ENCODE data around the gene SLC8A1.

SLC8A1 gene

DNA sequence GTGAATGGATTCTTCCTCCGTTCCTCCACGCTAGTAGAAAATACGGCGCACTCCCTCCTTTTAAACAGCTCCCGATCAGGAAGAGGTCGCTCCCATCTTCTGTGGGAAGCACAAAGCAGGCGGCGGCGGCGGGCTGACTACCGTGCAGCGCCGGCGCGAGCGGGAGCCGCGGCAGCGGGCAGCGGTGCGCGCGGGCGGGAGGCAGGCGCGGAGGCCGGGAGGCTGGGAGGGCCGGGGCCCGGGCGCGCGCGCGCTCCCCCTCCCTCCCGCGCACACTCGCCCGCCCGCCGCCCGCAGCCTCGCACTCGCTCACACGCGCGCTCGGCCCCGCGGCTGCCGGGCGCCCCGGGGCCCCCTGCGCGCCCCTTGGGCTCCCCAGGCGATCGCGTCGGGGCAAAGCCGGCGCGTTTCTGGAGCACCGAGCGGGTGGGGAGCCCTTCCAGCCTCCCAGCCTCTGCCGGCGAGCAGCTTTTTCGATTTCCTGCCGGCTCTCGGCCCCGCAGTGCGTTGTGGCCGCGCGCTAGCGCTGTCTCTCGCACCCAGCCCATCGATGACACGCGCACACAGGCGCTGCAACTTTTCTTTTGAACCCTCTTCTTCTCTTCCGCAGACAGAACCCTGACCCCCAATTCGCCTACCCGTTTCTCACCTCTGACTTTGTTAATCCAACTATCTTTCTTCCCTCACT is at the start of gene SLC8A1:
SLC8A1 (minus strand) TSS at position 173 of the 688 bp plus-strand sequence.
- Histone ChIP-seq H3K36me3 (ENCODE audit: control insufficient read depth in 1 of 2, insufficient read depth in 2 of 2, low read length in 2 of 2) (no peaks in the 10 kb centered on the region), H3K27me3 (ENCODE audit: low read depth, low read length) (no peaks in the 10 kb centered on the region), H3K4me1 (ENCODE audit: control insufficient read depth in 1 of 2, insufficient read depth in 2 of 2, low read length in 2 of 2) (peaks cover 4 to 8% of the 10 kb centered on the region in 2 donors), H3K4me3 (ENCODE audit: low read depth in 1 of 2, low read length in 2 of 2) (peak within 1 kb of the TSS; percentile 77 to 83), H3K27ac (ENCODE audit: low read length) (peak within 1 kb of the TSS; percentile 85), H3K9me3 (ENCODE audit: control insufficient read depth in 1 of 2, low read length in 2 of 2) (no peaks in the 10 kb centered on the region)

DNA sequence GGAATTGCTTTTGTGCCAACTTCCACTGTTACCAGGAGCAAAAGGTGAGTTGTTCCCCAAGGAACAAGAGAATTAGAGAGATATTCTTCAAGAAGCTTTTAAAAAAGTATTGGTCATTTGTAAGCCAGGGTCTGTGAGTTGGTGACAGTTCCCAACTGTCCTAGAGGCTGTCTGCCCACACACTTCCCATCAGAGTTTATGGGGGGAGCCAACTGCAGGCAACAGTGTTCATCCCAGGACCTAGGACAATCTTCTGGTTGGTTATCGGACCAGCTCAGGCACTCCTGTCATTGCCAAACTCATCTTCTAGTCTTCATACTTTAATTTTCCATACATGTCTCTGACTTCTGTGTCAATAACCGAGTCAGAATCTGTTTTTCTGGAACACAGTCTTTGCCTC is 47.5 kb upstream of the SLC8A1 start:
- Histone ChIP-seq H3K9me3 (ENCODE audit: control insufficient read depth in 1 of 2, low read length in 2 of 2) (no peaks in the 10 kb centered on the region), H3K27ac (ENCODE audit: low read length) (no peak overlapping the region), H3K4me3 (ENCODE audit: low read depth in 1 of 2, low read length in 2 of 2) (no peak overlapping the region), H3K27me3 (ENCODE audit: low read depth, low read length) (no peaks in the 10 kb centered on the region), H3K36me3 (ENCODE audit: control insufficient read depth in 1 of 2, insufficient read depth in 2 of 2, low read length in 2 of 2) (no peaks in the 10 kb centered on the region), H3K4me1 (ENCODE audit: control insufficient read depth in 1 of 2, insufficient read depth in 2 of 2, low read length in 2 of 2) (no peaks in the 10 kb centered on the region)

DNA sequence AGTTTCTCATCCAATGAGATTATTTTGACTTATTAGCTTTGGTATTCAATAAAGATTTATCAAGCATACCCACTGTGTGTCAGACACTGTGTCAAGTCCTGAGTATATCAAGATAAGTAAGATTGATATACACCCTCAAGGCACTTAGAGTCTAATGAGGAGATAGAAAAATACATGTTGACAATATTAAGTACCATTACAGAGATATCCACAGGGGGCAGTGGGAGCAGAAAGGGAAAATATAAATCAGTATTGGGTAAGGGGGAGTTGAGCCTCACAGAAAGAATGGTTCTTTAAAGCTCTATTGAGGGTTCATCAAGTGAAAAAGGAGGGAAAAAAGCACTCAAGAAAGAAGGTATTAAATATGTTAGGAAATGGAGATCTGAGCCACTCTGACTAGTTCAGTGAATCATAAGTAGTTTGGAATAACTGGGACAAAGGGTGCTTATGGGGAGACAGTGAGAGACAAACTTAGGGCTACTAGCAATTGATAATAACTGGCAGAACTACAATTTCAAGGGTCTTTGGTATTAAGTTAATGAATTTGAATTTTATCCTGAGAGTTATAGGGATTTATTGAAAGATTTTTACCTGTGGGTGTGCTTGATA is 45.5 kb upstream of the SLC8A1 start:
- no peaks in the 10 kb centered on the region for H3K36me3 ChIP-seq (ENCODE audit: control insufficient read depth in 1 of 2, insufficient read depth in 2 of 2, low read length in 2 of 2)
- H3K4me3 ChIP-seq (ENCODE audit: low read depth in 1 of 2, low read length in 2 of 2), result no peak overlapping the region
- no peaks in the 10 kb centered on the region for H3K27me3 ChIP-seq (ENCODE audit: low read depth, low read length)
- H3K4me1 ChIP-seq (ENCODE audit: control insufficient read depth in 1 of 2, insufficient read depth in 2 of 2, low read length in 2 of 2), result no peaks in the 10 kb centered on the region
- no peaks in the 10 kb centered on the region for H3K9me3 ChIP-seq (ENCODE audit: control insufficient read depth in 1 of 2, low read length in 2 of 2)
- no peak overlapping the region for H3K27ac ChIP-seq (ENCODE audit: low read length)

DNA sequence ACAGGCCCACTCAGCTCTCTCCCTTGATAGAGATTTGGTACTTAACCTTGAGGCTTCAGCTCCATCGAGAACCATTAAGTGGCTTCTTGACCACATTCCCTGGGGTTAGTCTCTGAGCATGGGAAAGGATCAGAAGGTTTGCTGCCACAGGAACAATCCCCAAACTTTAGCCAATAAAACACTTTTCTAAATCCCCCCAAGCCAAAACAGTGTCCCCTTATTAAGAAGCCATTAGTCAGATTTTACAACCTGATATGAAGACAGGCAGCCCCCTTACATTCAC is 37.7 kb upstream of the SLC8A1 start:
- peak overlapping the region; percentile 86 for H3K27ac ChIP-seq (ENCODE audit: low read length)
- H3K36me3 ChIP-seq (ENCODE audit: control insufficient read depth in 1 of 2, insufficient read depth in 2 of 2, low read length in 2 of 2), result no peaks in the 10 kb centered on the region
- no peaks in the 10 kb centered on the region for H3K9me3 ChIP-seq (ENCODE audit: control insufficient read depth in 1 of 2, low read length in 2 of 2)
- H3K4me3 ChIP-seq (ENCODE audit: low read depth in 1 of 2, low read length in 2 of 2), result peak overlapping the region; percentile 69 to 80
- peaks cover 0 to 8% of the 10 kb centered on the region in 2 donors for H3K4me1 ChIP-seq (ENCODE audit: control insufficient read depth in 1 of 2, insufficient read depth in 2 of 2, low read length in 2 of 2)
- H3K27me3 ChIP-seq (ENCODE audit: low read depth, low read length), result no peaks in the 10 kb centered on the region

DNA sequence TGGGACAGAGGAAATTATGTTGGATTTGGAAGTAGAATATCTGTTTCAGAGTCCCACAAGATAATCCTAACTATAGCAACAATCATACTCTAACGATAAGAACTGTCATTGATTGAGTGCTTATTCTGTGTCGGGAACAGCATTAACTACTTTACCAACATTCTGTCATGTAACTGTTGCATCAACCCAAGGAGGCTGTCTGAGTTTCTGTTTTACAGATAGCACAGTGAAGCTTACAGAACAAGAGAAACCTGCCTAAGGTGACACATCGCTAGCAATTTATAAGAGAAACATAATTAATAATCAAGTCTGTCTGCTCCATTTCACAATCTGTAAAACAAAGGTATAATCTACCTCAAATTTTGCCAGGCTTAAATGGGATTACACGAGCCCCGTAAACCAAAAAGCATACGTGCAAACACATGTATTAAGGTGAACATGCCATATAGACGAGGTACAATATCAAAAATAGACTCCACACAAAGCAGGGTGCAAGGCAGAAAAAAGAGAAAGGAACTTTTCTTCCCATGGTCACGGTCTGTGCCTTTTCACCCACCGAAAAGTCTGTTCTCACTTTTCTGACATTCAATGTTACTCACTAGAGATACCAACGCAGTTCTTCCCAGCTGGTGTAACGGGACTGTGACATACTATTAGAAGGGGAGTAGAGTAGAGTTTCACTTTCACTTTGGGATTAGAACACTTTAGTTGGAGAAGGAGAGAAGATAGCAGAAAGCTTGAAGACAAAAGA is 37.2 kb upstream of the SLC8A1 start:
- no peaks in the 10 kb centered on the region for H3K36me3 ChIP-seq (ENCODE audit: control insufficient read depth in 1 of 2, insufficient read depth in 2 of 2, low read length in 2 of 2)
- peak overlapping the region; percentile 69 to 80 for H3K4me3 ChIP-seq (ENCODE audit: low read depth in 1 of 2, low read length in 2 of 2)
- H3K9me3 ChIP-seq (ENCODE audit: control insufficient read depth in 1 of 2, low read length in 2 of 2), result no peaks in the 10 kb centered on the region
- H3K27me3 ChIP-seq (ENCODE audit: low read depth, low read length), result no peaks in the 10 kb centered on the region
- H3K4me1 ChIP-seq (ENCODE audit: control insufficient read depth in 1 of 2, insufficient read depth in 2 of 2, low read length in 2 of 2), result peaks cover 0 to 8% of the 10 kb centered on the region in 2 donors
- peak overlapping the region; percentile 86 for H3K27ac ChIP-seq (ENCODE audit: low read length)

DNA sequence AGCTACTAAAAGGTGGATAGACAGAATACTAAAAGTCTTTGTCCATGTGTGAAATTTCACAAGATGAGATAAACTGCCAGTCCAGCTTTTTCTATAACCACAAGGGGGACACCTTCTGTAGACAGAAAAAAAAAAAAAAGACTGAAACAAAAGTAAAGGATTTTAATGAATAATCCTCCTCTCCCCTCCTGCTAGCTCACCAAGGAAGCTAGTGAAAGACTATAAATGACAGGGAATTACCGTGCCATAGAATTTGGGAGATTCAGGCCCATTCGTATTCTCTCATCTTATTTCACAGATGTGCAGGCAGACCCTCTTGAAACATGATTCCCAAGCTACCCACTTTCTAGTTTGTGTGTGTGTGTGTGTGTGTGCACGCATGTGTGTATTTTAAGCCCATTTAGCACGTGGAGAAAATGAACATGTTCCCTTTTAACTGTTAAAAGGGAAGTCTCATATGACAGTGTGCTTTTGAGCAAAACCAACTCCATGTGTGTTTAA is 36.3 kb upstream of the SLC8A1 start:
- H3K9me3 ChIP-seq (ENCODE audit: control insufficient read depth in 1 of 2, low read length in 2 of 2), result no peaks in the 10 kb centered on the region
- peak overlapping the region in 1 of 2 donors; percentile 69 for H3K4me3 ChIP-seq (ENCODE audit: low read depth in 1 of 2, low read length in 2 of 2)
- H3K4me1 ChIP-seq (ENCODE audit: control insufficient read depth in 1 of 2, insufficient read depth in 2 of 2, low read length in 2 of 2), result peaks cover 0 to 8% of the 10 kb centered on the region in 2 donors

DNA sequence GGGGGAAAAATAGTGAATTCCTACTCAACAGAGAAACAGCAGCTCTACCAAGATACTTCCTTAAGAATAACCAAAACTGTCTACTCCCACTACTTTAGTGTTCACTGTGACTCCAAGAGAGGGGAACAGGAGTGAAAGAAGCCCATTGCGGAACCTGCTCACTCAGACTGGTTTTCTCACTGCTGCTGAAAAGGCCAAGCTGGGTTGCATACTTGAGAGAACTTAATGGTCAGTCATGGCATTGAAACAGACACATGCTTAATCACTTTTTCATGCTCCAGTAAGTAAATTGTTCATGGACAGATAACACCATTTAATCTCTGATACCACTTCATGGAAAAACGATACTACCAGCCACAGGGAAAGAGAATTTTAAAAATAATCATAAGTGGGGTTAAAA is 35.7 kb upstream of the SLC8A1 start:
- H3K4me3 ChIP-seq (ENCODE audit: low read depth in 1 of 2, low read length in 2 of 2), result no peak overlapping the region
- no peaks in the 10 kb centered on the region for H3K9me3 ChIP-seq (ENCODE audit: control insufficient read depth in 1 of 2, low read length in 2 of 2)
- peak overlapping the region; percentile 43 for H3K27ac ChIP-seq (ENCODE audit: low read length)
- H3K36me3 ChIP-seq (ENCODE audit: control insufficient read depth in 1 of 2, insufficient read depth in 2 of 2, low read length in 2 of 2), result no peaks in the 10 kb centered on the region
- H3K27me3 ChIP-seq (ENCODE audit: low read depth, low read length), result no peaks in the 10 kb centered on the region
- H3K4me1 ChIP-seq (ENCODE audit: control insufficient read depth in 1 of 2, insufficient read depth in 2 of 2, low read length in 2 of 2), result peaks cover 0 to 8% of the 10 kb centered on the region in 2 donors

More for the DNA sequence above, 36.3 kb upstream of the SLC8A1 start:
- Histone ChIP-seq H3K27ac (ENCODE audit: low read length) (peak overlapping the region; percentile 43), H3K36me3 (ENCODE audit: control insufficient read depth in 1 of 2, insufficient read depth in 2 of 2, low read length in 2 of 2) (no peaks in the 10 kb centered on the region), H3K27me3 (ENCODE audit: low read depth, low read length) (no peaks in the 10 kb centered on the region)

DNA sequence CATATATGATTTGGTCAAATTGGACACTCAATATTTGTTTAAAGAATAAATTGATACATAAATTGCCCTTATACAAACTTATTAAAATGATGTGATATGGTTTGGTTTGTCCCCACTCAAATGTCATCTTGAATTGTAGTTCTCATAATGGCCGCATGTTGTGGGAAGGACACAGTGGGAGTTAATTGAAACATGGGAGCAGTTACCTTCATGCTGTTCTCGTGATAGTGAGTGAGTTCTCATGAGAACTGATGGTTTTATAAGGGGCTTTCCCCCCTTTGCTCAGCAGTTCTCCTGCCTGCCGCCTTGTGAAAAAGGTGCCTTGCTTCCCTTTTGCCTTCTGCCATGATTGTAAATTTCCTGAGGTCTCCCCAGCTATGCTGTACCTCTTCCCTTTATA is 34.0 kb upstream of the SLC8A1 start:
- H3K27me3 ChIP-seq (ENCODE audit: low read depth, low read length), result no peaks in the 10 kb centered on the region
- H3K4me1 ChIP-seq (ENCODE audit: control insufficient read depth in 1 of 2, insufficient read depth in 2 of 2, low read length in 2 of 2), result peaks cover 0 to 8% of the 10 kb centered on the region in 2 donors
- H3K27ac ChIP-seq (ENCODE audit: low read length), result no peak overlapping the region
- H3K9me3 ChIP-seq (ENCODE audit: control insufficient read depth in 1 of 2, low read length in 2 of 2), result no peaks in the 10 kb centered on the region
- H3K4me3 ChIP-seq (ENCODE audit: low read depth in 1 of 2, low read length in 2 of 2), result no peak overlapping the region
- no peaks in the 10 kb centered on the region for H3K36me3 ChIP-seq (ENCODE audit: control insufficient read depth in 1 of 2, insufficient read depth in 2 of 2, low read length in 2 of 2)

DNA sequence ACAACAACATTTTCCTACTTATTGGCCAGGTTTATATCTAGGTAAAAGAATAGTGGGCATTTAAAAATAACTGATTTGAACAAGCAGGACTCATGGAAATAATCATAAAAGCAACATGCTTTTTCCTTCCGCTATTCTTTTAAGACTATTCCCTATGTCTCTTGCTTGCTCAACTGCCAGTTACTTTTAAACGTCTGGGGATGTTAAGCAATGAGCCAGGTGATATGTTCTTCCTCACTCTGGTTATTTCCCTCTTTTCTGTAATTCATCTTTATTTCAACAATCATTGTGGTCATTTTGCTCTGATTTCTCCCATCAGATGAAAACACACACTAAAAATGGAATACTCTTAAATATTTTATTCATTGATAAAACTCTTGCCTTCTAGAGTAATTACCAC is 33.4 kb upstream of the SLC8A1 start:
- Histone ChIP-seq H3K9me3 (ENCODE audit: control insufficient read depth in 1 of 2, low read length in 2 of 2) (no peaks in the 10 kb centered on the region), H3K27me3 (ENCODE audit: low read depth, low read length) (no peaks in the 10 kb centered on the region), H3K4me3 (ENCODE audit: low read depth in 1 of 2, low read length in 2 of 2) (no peak overlapping the region), H3K36me3 (ENCODE audit: control insufficient read depth in 1 of 2, insufficient read depth in 2 of 2, low read length in 2 of 2) (no peaks in the 10 kb centered on the region), H3K27ac (ENCODE audit: low read length) (no peak overlapping the region), H3K4me1 (ENCODE audit: control insufficient read depth in 1 of 2, insufficient read depth in 2 of 2, low read length in 2 of 2) (peaks cover 0 to 8% of the 10 kb centered on the region in 2 donors)

DNA sequence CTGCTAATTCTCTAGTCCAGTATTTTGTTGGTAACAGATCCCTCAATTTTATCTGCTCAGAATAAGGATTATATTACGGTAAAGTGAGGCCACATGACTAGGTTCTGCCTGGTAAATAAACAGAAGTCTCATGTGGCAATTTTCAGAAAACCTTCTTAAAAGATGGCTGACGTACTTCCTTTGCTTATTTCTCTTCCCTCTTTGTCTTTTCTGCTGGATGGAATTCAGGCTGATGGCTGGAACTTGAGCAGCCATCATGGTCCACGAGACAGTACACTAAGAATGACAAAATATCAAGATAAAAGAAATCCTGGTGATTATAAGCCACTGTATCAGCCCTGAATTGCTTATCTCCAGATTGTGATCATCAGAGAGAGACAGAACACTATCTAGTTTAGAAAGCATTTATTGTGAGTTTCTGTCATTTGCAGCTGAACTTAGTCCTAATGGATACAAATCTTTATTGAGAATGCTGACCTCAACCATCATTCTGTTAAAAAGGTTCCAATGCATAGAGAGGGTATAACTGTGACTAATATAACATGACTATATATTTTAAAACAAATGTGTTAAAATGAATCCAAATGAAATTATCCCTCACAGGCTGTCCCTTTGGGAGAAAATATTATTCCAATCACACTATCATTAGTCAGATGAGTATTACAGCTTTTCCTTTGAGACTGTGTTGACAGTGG is 31.8 kb upstream of the SLC8A1 start:
- H3K4me3 ChIP-seq (ENCODE audit: low read depth in 1 of 2, low read length in 2 of 2), result no peak overlapping the region
- H3K27me3 ChIP-seq (ENCODE audit: low read depth, low read length), result no peaks in the 10 kb centered on the region
- H3K36me3 ChIP-seq (ENCODE audit: control insufficient read depth in 1 of 2, insufficient read depth in 2 of 2, low read length in 2 of 2), result no peaks in the 10 kb centered on the region
- H3K4me1 ChIP-seq (ENCODE audit: control insufficient read depth in 1 of 2, insufficient read depth in 2 of 2, low read length in 2 of 2), result peaks cover 0 to 7% of the 10 kb centered on the region in 2 donors
- no peak overlapping the region for H3K27ac ChIP-seq (ENCODE audit: low read length)
- no peaks in the 10 kb centered on the region for H3K9me3 ChIP-seq (ENCODE audit: control insufficient read depth in 1 of 2, low read length in 2 of 2)

DNA sequence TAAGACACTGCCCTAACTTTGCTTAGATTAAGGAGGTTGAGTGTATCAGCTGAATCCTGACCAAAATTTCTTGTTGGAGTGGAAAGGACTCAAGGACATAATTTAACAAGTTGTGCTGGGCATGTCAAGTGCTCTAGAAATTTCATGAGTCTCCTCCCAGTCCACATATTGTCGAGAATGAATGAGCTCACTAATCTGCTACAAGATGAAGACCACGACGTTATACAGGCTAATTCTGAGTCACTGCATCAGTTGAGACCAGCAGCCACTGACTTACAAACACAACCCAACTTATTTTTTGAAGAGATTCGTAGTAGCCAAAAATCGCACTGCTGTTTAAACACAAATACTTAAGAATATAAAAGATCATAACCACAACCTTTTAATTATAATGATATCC is 28.7 kb upstream of the SLC8A1 start:
- no peak overlapping the region for H3K27ac ChIP-seq (ENCODE audit: low read length)

More for the DNA sequence above, 28.7 kb upstream of the SLC8A1 start:
- no peaks in the 10 kb centered on the region for H3K27me3 ChIP-seq (ENCODE audit: low read depth, low read length)
- no peaks in the 10 kb centered on the region for H3K4me1 ChIP-seq (ENCODE audit: control insufficient read depth in 1 of 2, insufficient read depth in 2 of 2, low read length in 2 of 2)
- no peaks in the 10 kb centered on the region for H3K36me3 ChIP-seq (ENCODE audit: control insufficient read depth in 1 of 2, insufficient read depth in 2 of 2, low read length in 2 of 2)
- H3K4me3 ChIP-seq (ENCODE audit: low read depth in 1 of 2, low read length in 2 of 2), result no peak overlapping the region
- no peaks in the 10 kb centered on the region for H3K9me3 ChIP-seq (ENCODE audit: control insufficient read depth in 1 of 2, low read length in 2 of 2)

Data from muscle layer of duodenum (tissue), 2 donors.